Hindlimb muscle (tissue), 1 donor: Measurements from ENCODE around the gene ITGA2B. TPM values are rescaled to one million over a fixed set of nuclear protein-coding genes. Genes with fewer than 3 reads are reported as not detected.
"Not testable (repeated sequence)": the region's sequence is repeated elsewhere in the genome, so short reads cannot be mapped to it uniquely, and the experiment has no call there.

Experiments used
- DNase-seq: peaks from one replicate; pipeline ENCODE4 v3.0.0-alpha.2; 2013
- polyA plus RNA-seq: library from polyadenylated mRNA; unstranded; fragments of 120-200 nt; gene quantifications from one replicate; pipeline ENCODE4 v1.2.1, GENCODE V29; 2013; ENCODE audit not compliant: insufficient read length

ITGA2B gene
- polyA plus RNA-seq, 1 donor = 3.8 TPM

DNA sequence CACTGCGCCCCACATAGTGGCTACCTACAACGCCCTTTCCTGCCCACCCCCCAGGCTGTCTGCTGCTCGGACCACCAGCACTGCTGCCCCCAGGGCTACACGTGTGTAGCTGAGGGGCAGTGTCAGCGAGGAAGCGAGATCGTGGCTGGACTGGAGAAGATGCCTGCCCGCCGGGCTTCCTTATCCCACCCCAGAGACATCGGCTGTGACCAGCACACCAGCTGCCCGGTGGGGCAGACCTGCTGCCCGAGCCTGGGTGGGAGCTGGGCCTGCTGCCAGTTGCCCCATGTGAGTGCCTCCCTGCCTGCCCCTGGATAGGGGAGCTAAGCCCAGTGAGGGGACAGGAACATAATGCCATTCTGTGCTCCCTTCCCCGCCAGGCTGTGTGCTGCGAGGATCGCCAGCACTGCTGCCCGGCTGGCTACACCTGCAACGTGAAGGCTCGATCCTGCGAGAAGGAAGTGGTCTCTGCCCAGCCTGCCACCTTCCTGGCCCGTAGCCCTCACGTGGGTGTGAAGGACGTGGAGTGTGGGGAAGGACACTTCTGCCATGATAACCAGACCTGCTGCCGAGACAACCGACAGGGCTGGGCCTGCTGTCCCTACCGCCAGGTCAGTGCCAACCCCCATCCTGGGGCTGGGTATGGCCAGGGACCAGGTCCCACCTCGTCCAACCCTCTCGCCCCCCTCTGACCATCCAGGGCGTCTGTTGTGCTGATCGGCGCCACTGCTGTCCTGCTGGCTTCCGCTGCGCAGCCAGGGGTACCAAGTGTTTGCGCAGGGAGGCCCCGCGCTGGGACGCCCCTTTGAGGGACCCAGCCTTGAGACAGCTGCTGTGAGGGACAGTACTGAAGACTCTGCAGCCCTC lies 37.3 kb downstream of the ITGA2B start:
- no peak for DNase-seq

- no peak for DNase-seq
These were observed 38.0 kb downstream of the ITGA2B start for GRCh38 chr17:44351464-44351863.

- no peak for DNase-seq
These were observed 38.7 kb downstream of the ITGA2B start for GRCh38 chr17:44350733-44351226.

GRCh38 chr17:44349553-44350070 lies 39.8 kb downstream of the ITGA2B start:
- DNase-seq = no peak

DNA sequence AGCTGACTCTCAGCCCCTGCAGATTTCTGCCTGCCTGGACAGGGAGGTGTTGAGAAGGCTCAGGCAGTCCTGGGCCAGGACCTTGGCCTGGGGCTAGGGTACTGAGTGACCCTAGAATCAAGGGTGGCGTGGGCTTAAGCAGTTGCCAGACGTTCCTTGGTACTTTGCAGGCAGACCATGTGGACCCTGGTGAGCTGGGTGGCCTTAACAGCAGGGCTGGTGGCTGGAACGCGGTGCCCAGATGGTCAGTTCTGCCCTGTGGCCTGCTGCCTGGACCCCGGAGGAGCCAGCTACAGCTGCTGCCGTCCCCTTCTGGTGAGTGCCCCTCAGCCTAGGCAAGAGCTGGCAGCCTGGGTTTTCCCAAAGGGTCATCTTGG lies 40.5 kb downstream of the ITGA2B start:
- DNase-seq = no peak

DNA sequence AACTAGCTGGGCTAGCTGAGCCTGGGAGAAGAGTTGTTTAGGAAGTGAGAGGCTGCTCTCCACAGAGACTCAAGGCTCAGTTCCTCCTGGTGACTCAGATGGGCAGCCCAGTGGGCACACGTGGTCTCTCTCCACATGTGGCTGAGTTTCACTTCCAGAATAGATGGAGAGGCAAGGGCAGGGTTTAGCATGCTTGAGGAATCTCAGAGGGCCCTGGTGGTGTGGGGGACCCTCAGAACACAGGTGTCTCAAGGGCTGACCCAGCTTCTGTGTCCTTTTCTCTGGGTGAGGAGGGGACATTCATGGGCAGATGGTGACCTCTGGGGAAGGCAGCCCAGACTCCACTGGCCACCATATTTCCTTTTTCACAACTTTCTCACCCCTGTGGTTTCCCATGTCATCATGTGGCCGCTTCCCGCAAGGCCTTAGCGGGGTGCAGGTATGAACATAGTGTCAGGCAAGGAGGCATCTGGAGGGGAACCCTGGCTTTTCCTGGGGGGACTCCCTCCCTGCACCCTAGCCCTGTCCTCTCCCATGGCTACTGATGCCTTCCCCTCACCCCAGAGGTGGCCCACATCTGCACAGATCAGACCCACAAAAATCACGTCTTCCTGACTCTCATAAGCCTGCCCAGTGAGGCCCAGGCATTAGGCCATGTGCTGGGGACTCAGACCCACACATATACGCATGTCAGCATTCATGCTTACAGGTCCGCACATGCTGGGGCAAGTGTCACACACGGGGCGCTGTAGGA lies 41.0 kb downstream of the ITGA2B start:
- DNase-seq = no peak

- DNase-seq = not testable (repeated sequence)
These were observed 42.0 kb downstream of the ITGA2B start for GRCh38 chr17:44347206-44348055.

DNA sequence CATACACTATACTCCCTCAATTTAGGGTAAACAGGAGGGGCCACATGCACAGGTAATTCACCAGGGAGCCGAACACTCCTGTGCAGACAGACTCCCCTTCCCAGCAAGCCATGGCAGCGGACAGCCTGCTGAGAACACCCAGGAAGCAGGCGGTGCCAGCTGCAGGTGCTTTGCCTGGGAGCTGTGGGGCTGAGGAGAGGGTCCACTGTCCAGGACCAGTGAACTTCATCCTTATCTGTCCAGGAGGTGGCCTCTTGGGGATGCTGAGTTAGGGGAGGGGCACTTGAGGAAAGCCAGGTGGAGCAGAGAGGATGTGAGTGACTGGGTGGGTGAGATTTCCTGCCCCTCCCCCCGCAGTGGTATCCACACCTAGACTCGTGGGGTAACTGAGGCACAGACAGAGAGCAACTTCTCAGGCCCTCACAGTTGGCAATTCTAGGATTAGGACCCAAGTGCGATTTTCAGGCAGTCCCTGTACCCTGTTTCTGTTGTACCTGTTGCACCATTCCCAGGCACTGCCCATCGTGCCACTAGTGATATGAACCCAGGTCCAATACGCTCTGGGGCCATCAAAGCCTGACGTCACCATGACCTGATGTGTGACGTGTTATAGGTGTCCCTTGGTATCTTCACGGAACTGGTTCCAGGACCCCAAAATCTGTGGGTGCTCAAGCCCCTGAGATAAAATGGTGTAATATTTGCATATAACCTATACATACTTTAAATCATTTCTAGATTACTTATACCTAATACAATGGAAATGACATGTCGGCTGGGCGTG lies 43.2 kb downstream of the ITGA2B start:
- DNase-seq = no peak

DNA sequence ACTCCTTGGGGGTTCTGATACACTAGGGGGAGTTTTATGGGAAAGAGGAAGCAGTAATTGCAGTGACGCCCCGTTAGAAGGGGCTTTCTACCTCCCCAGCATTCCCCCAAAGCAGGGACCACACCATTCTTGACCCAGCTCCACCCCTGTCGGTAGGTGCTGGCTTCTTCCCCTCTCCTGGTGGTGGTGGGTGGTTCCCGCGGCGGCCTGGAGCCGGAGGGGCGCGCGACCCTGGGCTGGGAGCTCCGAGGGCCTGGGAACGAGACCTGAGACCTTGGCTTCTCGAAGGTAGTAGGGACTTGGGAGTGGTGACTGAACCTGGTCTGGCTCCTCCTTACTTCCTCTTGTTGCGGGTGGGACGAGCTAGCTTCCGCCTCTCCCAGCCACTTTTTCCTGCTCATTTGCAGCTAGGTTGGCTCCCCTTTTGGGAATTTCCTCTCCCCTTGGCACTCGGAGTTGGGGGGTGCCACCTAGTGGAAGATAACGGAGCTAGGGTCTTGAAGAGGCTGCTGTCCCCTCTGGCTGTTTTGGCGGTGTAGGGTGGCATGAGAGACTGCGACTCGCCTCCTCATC lies 43.9 kb downstream of the ITGA2B start:
- no peak for DNase-seq

- peak; percentile 98 for DNase-seq
These were observed 44.5 kb downstream of the ITGA2B start, which contains the start of gene GRN for GRCh38 chr17:44344939-44345453. Gene GRN (plus strand): TSS chr17:44345302. CDS start chr17:44349165, 3,863 bp downstream.

GRCh38 chr17:44343510-44344209 lies 45.8 kb downstream of the ITGA2B start:
- DNase-seq = no peak

- not testable (repeated sequence) for DNase-seq
These were observed 48.9 kb downstream of the ITGA2B start for GRCh38 chr17:44340553-44340952.

DNA sequence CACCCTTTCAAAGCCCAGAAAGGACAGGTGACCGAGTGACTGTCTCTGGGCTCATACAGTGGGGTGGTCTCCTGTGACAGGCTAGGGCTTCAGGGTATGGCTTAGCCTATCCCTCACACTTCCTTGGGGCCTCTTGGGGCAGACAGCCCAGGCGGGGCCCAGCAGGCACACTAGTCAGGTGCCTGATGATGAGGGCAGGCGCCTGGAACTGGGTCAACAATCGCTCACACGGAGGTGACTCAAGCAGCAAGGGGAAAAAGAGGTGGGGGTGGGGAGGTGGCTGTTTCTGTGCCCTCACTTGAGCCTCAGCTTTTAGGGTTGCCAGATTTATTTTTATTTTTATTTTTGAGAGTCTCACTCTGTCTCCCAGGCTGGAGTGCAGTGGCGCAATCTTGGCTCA lies 50.7 kb downstream of the ITGA2B start:
- DNase-seq = no peak

DNA sequence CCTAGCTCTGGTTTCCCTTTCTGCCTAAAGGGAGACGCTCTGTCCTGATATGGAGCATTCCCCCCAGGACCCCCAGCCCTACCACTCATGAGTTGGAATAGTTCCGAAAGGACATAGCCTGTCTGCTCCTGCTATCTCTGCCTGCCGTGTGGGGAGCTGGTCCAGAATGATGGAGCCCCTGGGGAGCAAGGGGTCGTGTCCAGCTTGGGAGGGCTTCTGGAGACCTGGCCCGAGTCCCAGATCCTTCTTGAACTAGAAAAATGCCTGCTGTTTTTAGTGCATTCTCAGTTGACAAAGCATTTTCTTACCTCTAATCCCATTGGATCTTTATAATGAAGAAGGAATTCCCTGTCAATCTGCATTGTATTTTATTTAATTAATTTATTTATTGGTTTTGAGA lies 53.5 kb downstream of the ITGA2B start:
- no peak for DNase-seq

GRCh38 chr17:44335564-44335963 lies 53.9 kb downstream of the ITGA2B start:
- DNase-seq = no peak

DNA sequence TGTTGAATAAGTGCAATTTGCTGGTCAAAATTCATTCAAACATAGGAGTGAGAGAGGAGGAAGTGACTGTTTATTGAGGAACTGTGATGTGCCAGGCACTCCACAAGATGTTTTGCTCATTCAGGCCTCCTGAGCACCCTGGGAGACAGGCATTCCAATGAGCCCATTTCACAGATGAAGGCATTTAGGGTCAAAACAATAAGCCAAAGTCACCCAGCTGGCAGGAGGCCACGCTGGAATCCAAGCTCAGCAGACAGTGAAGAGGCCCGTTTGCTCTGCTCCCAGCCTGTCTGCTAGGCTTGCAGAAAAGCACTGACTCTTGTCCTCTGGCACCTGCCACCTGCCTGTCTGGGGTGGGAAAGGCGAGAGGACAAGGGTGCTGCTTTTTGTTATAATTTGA lies 54.7 kb downstream of the ITGA2B start:
- DNase-seq = no peak

DNA sequence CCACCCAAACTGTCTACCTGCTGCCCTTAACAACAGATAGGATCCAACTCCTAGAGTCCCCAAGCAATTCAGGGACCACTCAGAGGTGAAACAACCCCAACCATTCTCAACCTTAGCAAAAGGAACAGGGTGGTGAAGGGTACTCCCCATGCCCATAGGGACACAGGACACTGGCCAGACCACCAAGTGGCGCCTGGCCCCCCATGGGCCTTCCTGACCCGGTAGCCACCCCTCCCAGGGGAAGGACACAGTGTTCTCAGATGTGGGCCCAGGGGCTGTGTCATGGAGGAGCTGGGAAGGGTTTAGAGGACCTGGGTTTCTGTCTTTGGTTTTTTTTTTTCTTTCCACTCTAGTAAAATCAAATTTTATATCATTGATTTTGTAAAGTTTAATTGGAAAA lies 55.1 kb downstream of the ITGA2B start:
- no peak for DNase-seq

DNA sequence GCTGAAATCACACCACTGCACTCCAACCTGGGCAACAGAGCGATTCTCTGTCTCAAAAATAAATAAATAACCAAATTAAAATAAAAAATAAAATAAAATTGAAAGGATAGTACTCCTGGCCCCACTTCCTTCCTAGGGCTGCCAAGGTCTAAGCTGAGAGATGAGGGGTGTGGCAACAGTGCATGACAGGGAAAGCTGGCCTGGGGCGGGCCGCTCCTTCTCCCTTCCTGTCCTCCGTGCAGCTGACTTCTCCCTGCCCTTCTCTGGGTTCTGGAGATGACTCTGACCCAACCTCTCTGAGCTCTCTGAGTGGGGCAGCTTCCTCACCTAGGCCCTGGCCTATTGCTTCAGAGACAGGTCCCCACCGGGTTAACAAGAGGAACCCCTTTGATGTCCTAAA lies 56.1 kb downstream of the ITGA2B start:
- no peak for DNase-seq

- DNase-seq = peak; percentile 73
These were observed 58.1 kb downstream of the ITGA2B start for GRCh38 chr17:44331249-44331760.

- DNase-seq = not testable (repeated sequence)
These were observed 59.2 kb downstream of the ITGA2B start for GRCh38 chr17:44330263-44330662.
